HG03520 (cell line): ENCODE measurements around the gene NACAD.

Experiments used
- ATAC-seq: cut with Tn5 transposase; IDR thresholded peaks from one replicate; pipeline ENCODE4 v1.9.1; 2021; ENCODE audit warnings: mild to moderate bottlenecking, moderate library complexity; ENCODE audit not compliant: unreplicated experiment

The NACAD gene

GRCh38 chr7:45075871-45076796, 12.6 kb downstream of the NACAD start:
- no peak for ATAC-seq

- no peak for ATAC-seq
These were observed 13.5 kb downstream of the NACAD start for GRCh38 chr7:45075355-45075644.

- no peak for ATAC-seq
These were observed 14.0 kb downstream of the NACAD start for GRCh38 chr7:45074528-45075354.

DNA sequence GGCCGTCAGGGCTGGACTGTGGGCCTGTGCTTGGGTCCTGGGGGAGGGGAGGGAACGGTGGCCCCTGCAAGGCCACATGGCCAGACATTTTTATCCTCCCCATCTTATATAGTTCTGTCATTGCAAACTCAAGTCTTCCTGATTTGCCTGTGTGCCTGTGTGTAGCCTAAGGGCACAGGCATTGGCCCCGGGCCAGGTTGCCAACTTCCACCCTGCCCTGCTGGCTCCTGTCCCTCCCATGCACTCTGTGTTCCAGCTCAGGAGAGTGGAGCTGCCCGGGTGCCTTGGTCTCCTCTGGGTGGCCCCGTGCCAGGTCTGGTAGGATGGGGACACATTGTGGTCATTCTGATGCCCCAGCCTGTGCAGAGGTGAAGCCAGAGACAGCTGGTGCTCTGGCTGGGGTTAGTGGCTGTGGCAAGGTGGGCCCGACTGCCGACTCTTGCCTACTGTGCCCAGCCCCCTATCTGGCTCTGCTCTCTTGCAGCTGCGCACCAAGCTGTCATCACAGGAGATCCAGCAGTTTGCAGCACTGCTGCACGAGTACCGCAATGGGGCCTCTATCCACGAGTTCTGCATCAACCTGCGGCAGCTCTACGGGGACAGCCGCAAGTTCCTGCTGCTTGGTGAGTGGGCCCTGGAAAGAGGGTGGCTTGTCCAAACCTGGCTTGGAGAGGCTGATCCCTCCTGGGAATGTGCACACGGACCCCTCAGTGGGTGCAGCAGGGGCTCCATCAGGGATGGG, 14.8 kb downstream of the NACAD start:
- no peak for ATAC-seq

- no peak for ATAC-seq
These were observed 15.6 kb downstream of the NACAD start for GRCh38 chr7:45073031-45073785.

DNA sequence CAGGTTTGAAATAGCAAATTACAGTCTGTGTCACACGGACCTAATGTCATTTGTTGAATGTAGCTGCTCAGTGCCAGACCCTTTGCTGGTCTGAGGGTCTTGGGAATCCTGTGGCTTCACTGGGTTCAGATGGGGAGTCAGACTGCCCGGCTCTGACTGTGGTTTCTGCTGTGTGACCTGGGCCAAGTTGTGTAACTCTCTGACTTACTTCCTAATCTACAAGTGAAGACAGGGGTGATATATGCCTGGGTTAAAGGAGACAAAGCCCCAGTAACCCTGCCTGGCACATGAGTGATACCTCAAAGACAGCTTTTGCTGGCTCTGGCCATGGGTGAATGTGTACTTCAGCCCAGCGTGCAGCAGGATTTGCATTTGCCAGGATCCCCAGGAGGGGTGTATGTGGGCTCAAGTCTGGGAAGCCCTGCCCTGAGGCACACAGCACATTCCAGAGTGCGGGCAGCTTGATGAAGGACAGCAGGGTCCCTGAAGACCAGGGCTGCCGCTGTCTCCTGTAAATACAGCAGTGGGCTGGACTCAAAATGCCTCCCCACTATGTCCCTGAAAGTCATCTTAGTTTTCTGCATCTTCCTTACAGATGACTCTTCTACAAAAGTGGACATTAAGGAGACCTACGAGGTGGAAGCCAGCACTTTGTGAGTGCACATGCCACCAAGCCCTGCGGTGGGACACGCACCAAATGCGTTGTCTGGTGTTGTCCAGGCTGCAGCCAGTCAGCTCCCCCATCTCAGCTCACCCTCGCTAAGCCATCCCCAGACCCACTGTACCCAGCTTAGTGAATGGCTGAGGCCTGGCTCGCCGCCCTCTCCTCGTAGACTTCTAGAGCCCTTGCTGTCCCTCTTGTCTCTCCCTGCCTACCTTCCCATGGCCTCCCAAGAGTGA, 16.4 kb downstream of the NACAD start:
- ATAC-seq, result no peak

DNA sequence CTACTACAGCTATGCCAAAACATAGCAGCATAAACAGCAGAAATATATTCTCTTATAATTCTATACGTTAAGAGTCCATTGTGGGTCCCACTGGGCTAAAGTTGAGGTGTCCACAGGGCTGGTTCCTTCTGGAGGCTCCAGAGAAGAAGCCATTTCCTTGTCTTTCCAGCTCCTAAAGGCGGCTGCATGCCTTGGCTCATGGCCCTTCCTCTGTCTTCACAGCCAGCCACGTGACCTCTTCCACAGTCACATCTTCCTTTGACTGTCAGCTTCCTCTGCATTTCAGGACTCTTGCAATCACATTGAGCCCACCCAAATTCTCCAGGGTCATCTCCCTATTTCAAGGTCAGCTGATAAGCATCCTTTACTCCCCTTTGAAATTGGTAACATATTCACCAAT, 17.2 kb downstream of the NACAD start:
- no peak for ATAC-seq

- ATAC-seq, result no peak
These were observed 18.5 kb downstream of the NACAD start for GRCh38 chr7:45070254-45070642.

DNA sequence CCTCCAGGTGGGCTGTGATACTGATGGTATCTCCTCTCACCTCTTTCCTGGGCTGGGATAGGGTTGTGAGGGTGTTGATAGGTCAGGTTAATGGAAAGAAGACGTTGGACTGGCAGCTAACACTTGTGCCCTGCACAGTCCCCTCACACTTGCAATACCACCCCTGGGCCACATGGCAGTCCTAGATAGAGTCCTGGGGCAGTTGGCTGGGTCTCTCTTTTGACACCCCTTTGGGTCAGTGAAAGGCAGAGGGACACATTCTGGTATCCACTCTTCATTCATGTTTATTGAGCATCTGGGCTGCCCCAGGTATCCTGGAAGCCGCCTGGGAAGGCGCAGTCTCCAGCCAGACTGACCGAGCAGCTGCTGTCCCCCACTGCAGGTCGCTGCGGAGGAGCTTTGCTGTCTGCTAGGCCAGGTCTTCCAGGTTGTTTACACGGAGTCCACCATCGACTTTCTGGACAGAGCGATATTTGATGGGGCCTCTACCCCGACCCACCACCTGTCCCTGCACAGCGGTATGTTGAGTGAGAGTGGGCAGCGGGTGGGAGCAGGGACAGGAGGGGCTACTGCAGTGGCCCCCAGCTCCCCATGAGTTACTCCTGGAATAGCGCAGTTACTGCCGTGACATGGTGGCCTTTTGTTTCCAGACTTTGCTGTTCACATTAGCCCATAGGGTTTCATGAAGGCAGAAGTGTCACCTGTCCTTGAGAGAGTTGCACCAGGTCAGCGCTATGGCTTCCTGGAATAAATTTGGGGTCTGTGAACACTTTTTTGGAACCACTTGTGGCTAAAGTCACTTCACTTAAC, 19.1 kb downstream of the NACAD start:
- no peak for ATAC-seq

GRCh38 chr7:45068236-45069023, 20.3 kb downstream of the NACAD start:
- ATAC-seq, result no peak

DNA sequence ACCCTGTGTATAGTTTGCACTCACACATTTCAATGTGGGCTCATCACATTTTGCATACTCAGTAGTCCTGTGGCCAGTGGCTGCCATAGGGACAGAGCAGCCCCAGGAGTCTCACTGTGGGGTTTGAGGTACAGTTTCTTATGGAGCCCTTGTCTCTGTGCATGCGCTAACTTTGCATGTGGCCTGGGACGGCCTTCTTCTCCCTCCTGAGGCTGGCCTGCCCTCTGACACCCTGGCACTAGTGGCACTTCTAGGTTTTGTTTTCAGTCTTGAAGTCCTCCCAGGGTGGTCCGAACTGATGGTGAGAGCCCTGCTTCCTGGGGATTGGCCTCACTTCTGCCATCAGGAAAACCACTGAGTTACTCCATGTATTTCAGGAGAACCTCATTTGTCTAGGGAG, 21.2 kb downstream of the NACAD start:
- ATAC-seq, result no peak

- ATAC-seq, result no peak
These were observed 22.4 kb downstream of the NACAD start for GRCh38 chr7:45066409-45066808.

DNA sequence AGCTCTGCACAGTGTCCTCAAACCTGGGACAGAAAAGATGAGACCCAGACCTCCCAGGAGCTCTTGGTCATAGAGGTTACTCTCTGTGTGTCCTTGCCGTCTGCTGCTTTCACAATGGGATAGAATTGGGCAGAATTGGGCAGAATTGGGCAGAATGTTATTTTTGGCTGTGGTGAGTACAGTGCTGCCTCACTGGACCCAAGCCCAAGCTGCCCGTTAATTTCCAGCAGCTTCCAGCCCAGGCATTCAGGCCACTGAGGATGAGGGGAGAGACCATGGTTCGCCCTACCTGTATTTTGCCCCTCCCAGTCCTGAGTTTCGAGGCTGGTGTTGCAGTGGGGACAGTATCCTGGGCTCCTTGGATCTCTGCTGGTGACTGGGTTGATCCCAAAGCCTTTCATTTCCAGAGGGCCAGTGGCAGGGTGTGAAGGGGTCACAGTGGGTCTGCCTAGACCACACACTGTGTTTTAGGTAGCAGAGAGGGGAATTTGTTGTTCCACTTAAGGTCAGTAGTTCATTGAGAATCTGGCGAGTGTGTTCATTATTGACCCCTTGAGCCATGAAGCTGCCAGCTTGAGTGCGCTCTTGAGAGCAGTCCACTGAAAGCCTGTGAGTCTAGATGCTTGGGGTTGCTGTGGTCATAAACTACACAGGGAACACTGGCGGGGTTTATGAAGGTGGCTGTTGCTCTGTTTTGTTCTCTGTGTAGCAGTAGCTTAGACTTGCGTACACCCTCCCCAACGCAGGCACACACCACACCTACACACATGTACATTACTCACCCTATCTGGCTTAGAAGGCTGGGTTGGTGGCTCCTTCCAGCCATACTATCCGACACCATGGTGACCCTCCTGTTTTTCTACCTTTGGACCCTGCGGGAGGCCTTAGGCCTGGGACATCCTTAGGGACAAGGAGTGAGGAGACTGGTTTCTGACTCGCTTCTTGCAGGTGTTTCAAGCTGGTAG, 23.5 kb downstream of the NACAD start:
- no peak for ATAC-seq

DNA sequence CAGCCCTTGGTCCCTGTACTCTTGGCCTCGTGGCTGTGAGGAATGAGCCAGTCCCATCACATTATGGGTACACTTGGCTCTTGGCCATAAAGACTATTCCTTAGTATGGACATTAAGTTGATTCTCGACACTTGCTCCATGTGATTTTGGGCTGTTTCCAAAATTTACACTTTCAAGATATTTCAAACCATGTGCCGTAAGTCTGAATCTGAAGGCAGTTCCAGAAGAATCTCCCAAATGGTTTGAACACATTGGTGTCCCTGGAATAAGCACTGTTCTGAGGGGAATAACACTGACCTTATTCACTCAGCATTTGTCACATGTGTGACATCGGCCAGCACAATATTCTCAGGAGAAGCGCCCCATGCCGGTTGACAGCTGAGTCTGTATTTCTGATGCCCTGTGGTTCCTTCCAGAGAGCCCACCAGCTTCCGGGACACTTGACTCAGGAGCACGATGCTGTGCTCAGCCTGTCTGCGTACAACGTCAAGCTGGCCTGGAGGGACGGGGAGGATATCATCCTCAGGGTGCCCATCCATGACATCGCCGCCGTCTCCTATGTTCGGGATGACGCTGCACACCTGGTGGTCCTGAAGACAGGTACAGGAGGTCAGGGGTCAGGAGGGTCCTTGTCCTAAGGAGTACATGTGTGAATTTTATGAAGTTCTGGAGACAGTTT, 24.6 kb downstream of the NACAD start:
- no peak for ATAC-seq

GRCh38 chr7:45061806-45062425, 26.9 kb downstream of the NACAD start:
- no peak for ATAC-seq

DNA sequence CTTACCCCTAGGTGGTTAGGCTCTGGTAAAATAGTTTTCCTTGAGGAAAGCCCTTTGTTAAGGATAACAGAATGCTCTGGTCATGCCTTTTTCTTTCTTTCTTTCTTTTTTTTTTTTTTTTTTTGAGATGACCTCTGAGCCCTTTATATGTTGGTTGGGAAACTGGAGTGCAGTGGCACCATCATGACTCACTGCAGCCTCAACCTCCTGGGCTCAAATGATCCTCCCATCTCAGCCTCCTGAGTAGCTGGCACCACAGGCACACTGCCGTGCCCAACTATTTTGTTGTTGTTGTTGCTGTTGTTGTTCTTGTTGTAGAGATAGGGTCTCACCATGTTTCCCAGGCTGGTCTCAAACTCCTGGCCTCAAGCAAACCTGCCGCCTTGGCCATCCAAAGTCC, 27.4 kb downstream of the NACAD start:
- ATAC-seq, result no peak
